ENCODE data around the gene P2RY8. TPM values are rescaled to one million over a fixed set of nuclear protein-coding genes. Genes with fewer than 3 reads are reported as not detected.

The P2RY8 gene
- total and polyA plus RNA-seq, 10 of the 15 experiments (the other 5 are each of a cell fraction or from before 2014, with no cell fraction given) = 2.0 to 64.4 (median 36.5) TPM

DNA sequence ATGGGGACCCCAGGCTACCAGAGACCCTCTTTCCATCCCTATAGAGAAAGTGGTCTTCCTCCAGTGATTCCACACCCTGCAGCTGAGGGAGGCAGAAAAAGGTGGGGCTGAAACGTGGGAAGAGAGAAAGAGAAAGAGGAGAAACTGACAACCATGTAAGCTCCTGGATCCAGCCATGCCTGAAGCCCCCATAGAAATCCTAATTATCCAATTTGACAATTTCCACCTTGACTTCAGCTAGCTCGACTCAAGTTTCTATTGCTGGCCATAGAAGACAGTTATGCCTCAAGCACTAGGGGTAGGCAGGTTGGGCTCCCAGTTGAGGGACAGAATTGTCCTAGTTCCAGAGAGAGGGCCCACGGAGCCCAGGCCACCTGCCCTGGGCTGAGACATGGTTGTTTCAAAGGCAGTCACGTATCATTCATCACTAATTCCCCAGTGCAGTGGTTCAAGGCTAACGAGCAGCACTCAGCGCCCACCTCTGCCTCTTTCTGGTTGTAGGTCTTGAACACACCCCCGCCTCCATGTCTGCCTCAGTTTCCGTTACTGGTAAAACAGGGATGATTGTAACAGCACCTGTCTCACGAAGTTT is 44.5 kb downstream of the P2RY8 start:
- H3K9ac ChIP-seq (ENCODE audit: control insufficient read depth, insufficient read depth, low read length) = peak overlapping the region; percentile 56
- H3K36me3 ChIP-seq (ENCODE audit: control insufficient read depth in 2 of 2, insufficient read depth in 2 of 2, low read length in 1 of 2) = peaks cover 6 to 10% of the 10 kb centered on the region in 2 experiments; a peak in 3 of 4 replicates
- no peaks in the 10 kb centered on the region for H4K20me1 ChIP-seq (ENCODE audit: control insufficient read depth, insufficient read depth)
- ChIA-PET CTCF (no interaction called here), RAD21 (ENCODE audit: unreplicated experiment) (no interaction called here), SMC1A (ENCODE audit: uncharacterized antibody, unreplicated experiment) (no interaction called here), POLR2A (no interaction called here)
- intact Hi-C loops (cut with micrococcal nuclease; ENCODE audit: unreplicated experiment) = loop anchor here (1.0 to 2.0 kb wide), 2 partner anchors 8 to 44 kb away; partner anchors contain the start of gene P2RY8
- H3K4me1 ChIP-seq (ENCODE audit: control insufficient read depth, insufficient read depth, low read length) = peaks cover 29% of the 10 kb centered on the region
- DNase-seq (ENCODE audit: low read depth, low spot score) = no peak
- H3K27ac ChIP-seq (ENCODE audit: control insufficient read depth, insufficient read depth) = peak overlapping the region; percentile 44
- peak overlapping the region; percentile 69 for H3K4me2 ChIP-seq (ENCODE audit: control insufficient read depth, insufficient read depth)
- BruUV-seq (replicated peaks) = TSS peak; percentile 93
- no peak for FAIRE-seq
- peaks cover 27% of the 10 kb centered on the region for H3K79me2 ChIP-seq (ENCODE audit: control insufficient read depth, insufficient read depth, low read length)
- no peaks in the 10 kb centered on the region for H3K27me3 ChIP-seq (replicated peaks in 1 of 2; ENCODE audit: control insufficient read depth in 2 of 2, insufficient read depth in 2 of 2, low read length in 1 of 2)
- no peak overlapping the region for H2AFZ ChIP-seq (ENCODE audit: control insufficient read depth, low read depth, low read length)
- peak overlapping the region; percentile 55 for H3K4me3 ChIP-seq
- no peaks in the 10 kb centered on the region; the same call in 2 of the 3 replicates for H3K9me3 ChIP-seq (replicated peaks; ENCODE audit: control insufficient read depth, insufficient read depth, low read length)
- in situ Hi-C loops (cut with MboI) = no loop called here
- WGBS (ENCODE audit: insufficient coverage, insufficient replicate concordance, low lambda C conversion rate, missing lambda C conversion rate) = under 1% methylated on average over 9 of the region's 9 CpGs
- peak; percentile 19 for ATAC-seq
- 0 out of 2 replicates have a peak, but pooled peaks have one; percentile 23 for TF ChIP-seq POLR2AphosphoS2 (IDR thresholded peaks at IDR 0.05; ENCODE audit: low read depth, low read length)
- TF ChIP-seq MYB (IDR thresholded peaks at IDR 0.05; ENCODE audit: borderline replicate concordance, low read depth, low read length) = no peak
- TF ChIP-seq, protein P1, sequence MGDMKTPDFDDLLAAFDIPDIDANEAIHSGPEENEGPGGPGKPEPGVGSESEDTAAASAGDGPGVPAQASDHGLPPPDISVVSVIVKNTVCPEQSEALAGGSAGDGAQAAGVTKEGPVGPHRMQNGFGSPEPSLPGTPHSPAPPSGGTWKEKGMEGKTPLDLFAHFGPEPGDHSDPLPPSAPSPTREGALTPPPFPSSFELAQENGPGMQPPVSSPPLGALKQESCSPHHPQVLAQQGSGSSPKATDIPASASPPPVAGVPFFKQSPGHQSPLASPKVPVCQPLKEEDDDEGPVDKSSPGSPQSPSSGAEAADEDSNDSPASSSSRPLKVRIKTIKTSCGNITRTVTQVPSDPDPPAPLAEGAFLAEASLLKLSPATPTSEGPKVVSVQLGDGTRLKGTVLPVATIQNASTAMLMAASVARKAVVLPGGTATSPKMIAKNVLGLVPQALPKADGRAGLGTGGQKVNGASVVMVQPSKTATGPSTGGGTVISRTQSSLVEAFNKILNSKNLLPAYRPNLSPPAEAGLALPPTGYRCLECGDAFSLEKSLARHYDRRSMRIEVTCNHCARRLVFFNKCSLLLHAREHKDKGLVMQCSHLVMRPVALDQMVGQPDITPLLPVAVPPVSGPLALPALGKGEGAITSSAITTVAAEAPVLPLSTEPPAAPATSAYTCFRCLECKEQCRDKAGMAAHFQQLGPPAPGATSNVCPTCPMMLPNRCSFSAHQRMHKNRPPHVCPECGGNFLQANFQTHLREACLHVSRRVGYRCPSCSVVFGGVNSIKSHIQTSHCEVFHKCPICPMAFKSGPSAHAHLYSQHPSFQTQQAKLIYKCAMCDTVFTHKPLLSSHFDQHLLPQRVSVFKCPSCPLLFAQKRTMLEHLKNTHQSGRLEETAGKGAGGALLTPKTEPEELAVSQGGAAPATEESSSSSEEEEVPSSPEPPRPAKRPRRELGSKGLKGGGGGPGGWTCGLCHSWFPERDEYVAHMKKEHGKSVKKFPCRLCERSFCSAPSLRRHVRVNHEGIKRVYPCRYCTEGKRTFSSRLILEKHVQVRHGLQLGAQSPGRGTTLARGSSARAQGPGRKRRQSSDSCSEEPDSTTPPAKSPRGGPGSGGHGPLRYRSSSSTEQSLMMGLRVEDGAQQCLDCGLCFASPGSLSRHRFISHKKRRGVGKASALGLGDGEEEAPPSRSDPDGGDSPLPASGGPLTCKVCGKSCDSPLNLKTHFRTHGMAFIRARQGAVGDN (IDR thresholded peaks at IDR 0.05) = peak; percentile 69; the same call in 1 of the 2 replicates
- TF ChIP-seq, protein P2, sequence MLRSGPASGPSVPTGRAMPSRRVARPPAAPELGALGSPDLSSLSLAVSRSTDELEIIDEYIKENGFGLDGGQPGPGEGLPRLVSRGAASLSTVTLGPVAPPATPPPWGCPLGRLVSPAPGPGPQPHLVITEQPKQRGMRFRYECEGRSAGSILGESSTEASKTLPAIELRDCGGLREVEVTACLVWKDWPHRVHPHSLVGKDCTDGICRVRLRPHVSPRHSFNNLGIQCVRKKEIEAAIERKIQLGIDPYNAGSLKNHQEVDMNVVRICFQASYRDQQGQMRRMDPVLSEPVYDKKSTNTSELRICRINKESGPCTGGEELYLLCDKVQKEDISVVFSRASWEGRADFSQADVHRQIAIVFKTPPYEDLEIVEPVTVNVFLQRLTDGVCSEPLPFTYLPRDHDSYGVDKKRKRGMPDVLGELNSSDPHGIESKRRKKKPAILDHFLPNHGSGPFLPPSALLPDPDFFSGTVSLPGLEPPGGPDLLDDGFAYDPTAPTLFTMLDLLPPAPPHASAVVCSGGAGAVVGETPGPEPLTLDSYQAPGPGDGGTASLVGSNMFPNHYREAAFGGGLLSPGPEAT (IDR thresholded peaks at IDR 0.05; ENCODE audit: low read depth) = 0 out of 2 replicates have a peak, but pooled peaks have one; percentile 27
- no peak for TF ChIP-seq EP300 (IDR thresholded peaks at IDR 0.05; ENCODE audit: borderline replicate concordance in 1 of 2, control insufficient read depth in 1 of 2, low read depth in 2 of 2, low read length in 2 of 2)
- no peak for TF ChIP-seq TBL1XR1 (IDR thresholded peaks at IDR 0.05; ENCODE audit: low read depth, low read length)
- TF ChIP-seq SMAD5 (IDR thresholded peaks at IDR 0.05; ENCODE audit: low read depth) = 0 out of 2 replicates have a peak, but pooled peaks have one; percentile 27
- TF ChIP-seq SMARCA5 (IDR thresholded peaks at IDR 0.05) = peak; percentile 49
- TF ChIP-seq CEBPB (IDR thresholded peaks at IDR 0.05; ENCODE audit: borderline replicate concordance in 1 of 2, low read depth in 2 of 2, low read length in 2 of 2) = no peak
- no peak for TF ChIP-seq NBN (IDR thresholded peaks at IDR 0.05)
- no peak for TF ChIP-seq DPF2 (IDR thresholded peaks at IDR 0.05)
- TF ChIP-seq PAX8 (IDR thresholded peaks at IDR 0.05) = no peak
- no peak for TF ChIP-seq PML (IDR thresholded peaks at IDR 0.05; ENCODE audit: low read length)
- TF ChIP-seq IKZF1 (conservative IDR thresholded peaks at IDR 0.05) = 0 out of 2 replicates have a peak, but pooled peaks have one; percentile 1
- 0 out of 2 replicates have a peak, but pooled peaks have one; percentile 17 for TF ChIP-seq CREM (IDR thresholded peaks at IDR 0.05; ENCODE audit: low read depth)
- no peak for TF ChIP-seq NR2C1 (IDR thresholded peaks at IDR 0.05)
- TF ChIP-seq, protein P3, sequence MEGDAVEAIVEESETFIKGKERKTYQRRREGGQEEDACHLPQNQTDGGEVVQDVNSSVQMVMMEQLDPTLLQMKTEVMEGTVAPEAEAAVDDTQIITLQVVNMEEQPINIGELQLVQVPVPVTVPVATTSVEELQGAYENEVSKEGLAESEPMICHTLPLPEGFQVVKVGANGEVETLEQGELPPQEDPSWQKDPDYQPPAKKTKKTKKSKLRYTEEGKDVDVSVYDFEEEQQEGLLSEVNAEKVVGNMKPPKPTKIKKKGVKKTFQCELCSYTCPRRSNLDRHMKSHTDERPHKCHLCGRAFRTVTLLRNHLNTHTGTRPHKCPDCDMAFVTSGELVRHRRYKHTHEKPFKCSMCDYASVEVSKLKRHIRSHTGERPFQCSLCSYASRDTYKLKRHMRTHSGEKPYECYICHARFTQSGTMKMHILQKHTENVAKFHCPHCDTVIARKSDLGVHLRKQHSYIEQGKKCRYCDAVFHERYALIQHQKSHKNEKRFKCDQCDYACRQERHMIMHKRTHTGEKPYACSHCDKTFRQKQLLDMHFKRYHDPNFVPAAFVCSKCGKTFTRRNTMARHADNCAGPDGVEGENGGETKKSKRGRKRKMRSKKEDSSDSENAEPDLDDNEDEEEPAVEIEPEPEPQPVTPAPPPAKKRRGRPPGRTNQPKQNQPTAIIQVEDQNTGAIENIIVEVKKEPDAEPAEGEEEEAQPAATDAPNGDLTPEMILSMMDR (IDR thresholded peaks at IDR 0.05 in 2 of 3, conservative IDR thresholded peaks at IDR 0.05 in 1 of 3; ENCODE audit: control insufficient read depth in 2 of 3, extremely low read depth in 1 of 3, insufficient read depth in 1 of 3, low read depth in 3 of 3, low read length in 3 of 3) = no peak
